ENCODE measurements around the gene CD101.

Gene CD101

GRCh38 chr1:117029685-117030084 lies 28.1 kb downstream of the CD101 start:
- H3K27ac ChIP-seq = no peak overlapping the region
- CTCF ChIA-PET = no interaction called here
- POLR2A ChIA-PET (ENCODE audit: low non-redundant PET) = no interaction called here

GRCh38 chr1:117030271-117030877 lies 28.8 kb downstream of the CD101 start:
- ChIA-PET CTCF (no interaction called here), POLR2A (ENCODE audit: low non-redundant PET) (no interaction called here)
- no peak overlapping the region for H3K27ac ChIP-seq
- DNase-seq (ENCODE audit: low spot score) = no peak
- TF ChIP-seq, protein P1, sequence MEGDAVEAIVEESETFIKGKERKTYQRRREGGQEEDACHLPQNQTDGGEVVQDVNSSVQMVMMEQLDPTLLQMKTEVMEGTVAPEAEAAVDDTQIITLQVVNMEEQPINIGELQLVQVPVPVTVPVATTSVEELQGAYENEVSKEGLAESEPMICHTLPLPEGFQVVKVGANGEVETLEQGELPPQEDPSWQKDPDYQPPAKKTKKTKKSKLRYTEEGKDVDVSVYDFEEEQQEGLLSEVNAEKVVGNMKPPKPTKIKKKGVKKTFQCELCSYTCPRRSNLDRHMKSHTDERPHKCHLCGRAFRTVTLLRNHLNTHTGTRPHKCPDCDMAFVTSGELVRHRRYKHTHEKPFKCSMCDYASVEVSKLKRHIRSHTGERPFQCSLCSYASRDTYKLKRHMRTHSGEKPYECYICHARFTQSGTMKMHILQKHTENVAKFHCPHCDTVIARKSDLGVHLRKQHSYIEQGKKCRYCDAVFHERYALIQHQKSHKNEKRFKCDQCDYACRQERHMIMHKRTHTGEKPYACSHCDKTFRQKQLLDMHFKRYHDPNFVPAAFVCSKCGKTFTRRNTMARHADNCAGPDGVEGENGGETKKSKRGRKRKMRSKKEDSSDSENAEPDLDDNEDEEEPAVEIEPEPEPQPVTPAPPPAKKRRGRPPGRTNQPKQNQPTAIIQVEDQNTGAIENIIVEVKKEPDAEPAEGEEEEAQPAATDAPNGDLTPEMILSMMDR (conservative IDR thresholded peaks at IDR 0.05; ENCODE audit: low read depth) = no peak

More at GRCh38 chr1:117029685-117030084, 28.1 kb downstream of the CD101 start:
- no peak for DNase-seq (ENCODE audit: low spot score)
- TF ChIP-seq, protein P1 (conservative IDR thresholded peaks at IDR 0.05; ENCODE audit: low read depth) = no peak

DNA sequence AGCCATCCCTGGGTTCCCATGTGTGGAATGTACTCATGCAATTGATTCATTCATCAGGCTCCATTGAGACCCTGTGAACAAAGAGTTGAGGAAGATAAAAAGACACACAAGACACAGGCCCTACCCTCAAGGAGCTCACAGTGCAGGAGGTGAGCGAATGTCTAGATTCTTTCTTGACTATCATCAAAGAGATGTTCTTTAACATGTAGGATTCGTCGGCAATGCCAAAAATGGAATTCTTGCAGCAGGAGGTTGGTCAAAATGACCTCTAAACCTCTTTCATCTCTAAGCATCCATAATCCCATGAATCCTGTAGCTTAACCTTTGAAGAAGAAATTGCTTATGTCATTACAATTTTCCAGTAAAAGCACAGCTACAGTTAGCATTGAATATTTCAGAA lies 30.7 kb downstream of the CD101 start:
- POLR2A ChIA-PET (ENCODE audit: low non-redundant PET) = no interaction called here
- CTCF ChIA-PET = no interaction called here
- no peak overlapping the region for H3K27ac ChIP-seq
- TF ChIP-seq, protein P1 (conservative IDR thresholded peaks at IDR 0.05; ENCODE audit: low read depth) = no peak
- DNase-seq (ENCODE audit: low spot score) = no peak

GRCh38 chr1:117032681-117033539 lies 31.4 kb downstream of the CD101 start:
- CTCF ChIA-PET = no interaction called here
- no peak overlapping the region for H3K27ac ChIP-seq
- DNase-seq (ENCODE audit: low spot score) = no peak
- TF ChIP-seq, protein P1 (conservative IDR thresholded peaks at IDR 0.05; ENCODE audit: low read depth) = no peak
- POLR2A ChIA-PET (ENCODE audit: low non-redundant PET) = no interaction called here

DNA sequence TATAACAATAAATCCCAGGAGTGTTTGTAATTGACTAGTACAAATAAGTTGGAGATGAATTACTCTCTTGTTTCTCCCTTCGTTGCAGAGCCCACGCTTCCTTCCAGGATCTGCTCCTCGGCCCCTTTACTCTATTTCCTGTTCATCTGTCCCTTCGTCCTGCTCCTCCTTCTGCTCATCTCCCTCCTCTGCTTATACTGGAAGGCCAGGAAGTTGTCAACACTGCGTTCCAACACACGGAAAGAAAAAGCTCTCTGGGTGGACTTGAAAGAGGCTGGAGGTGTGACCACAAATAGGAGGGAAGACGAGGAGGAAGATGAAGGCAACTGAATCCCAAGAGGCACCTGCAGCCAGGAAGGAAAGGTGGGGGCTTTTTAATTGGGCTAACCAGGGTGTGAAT lies 32.2 kb downstream of the CD101 start:
- POLR2A ChIA-PET (ENCODE audit: low non-redundant PET) = no interaction called here
- H3K27ac ChIP-seq = no peak overlapping the region
- CTCF ChIA-PET = no interaction called here
- TF ChIP-seq, protein P1 (conservative IDR thresholded peaks at IDR 0.05; ENCODE audit: low read depth) = no peak
- no peak for DNase-seq (ENCODE audit: low spot score)

DNA sequence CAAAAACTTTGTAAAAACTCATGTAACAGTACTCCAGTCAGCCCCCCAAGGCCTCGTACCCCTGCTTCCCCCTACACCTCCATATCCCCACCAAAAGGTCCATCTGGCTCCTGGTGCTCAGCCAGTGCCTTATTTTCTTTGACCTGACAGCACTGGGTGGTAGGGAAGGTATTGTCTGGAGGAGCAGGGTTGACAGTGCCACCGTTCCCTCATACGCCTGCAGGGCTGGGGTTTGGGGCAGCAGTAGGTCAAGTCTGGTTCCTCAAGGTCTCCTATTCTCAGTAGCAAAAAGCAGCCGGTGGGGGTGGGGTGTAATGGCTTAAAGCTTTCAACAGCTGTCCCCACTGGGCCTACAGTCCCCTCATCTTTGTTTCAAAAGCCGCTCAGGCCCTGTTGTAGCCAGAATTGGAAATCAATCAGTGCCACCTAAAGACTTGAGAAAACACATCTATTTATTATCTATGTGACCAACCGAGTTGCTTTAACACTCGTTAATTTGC lies 33.3 kb downstream of the CD101 start:
- CTCF ChIA-PET = no interaction called here
- no peak overlapping the region for H3K27ac ChIP-seq
- TF ChIP-seq, protein P1 (conservative IDR thresholded peaks at IDR 0.05; ENCODE audit: low read depth) = no peak
- POLR2A ChIA-PET (ENCODE audit: low non-redundant PET) = no interaction called here
- no peak for DNase-seq (ENCODE audit: low spot score)

Measured in RWPE1 (cell line).